K562 (cell line): ENCODE results near the gene HDAC5. TPM values are rescaled to one million over a fixed set of nuclear protein-coding genes. Genes with fewer than 3 reads are reported as not detected.

Experiments
- ATF1 ChIP-seq, 2 experiments: fragments of 450-650 bp in 1 of 2; IDR thresholded peaks; 2 replicates each; pipeline ENCODE4 v1.6.1; 2016; ENCODE audit warnings: missing compliant biosample characterization in 1 of 2, missing genetic modification characterization in 1 of 2
- CREM ChIP-seq: IDR thresholded peaks from 2 replicates; pipeline ENCODE4 v1.6.1; 2014; ENCODE audit warnings: antibody characterized with exemption, low read depth
- JUN ChIP-seq, 2 experiments: sonication (generic) in 1 of 2; formaldehyde crosslinking in 1 of 2; IDR thresholded peaks; 2 replicates each; pipeline versions ENCODE4 v1.6.1 to v1.8.0; 2012 to 2022; ENCODE audit warnings: borderline replicate concordance in 2 of 2, mild to moderate bottlenecking in 2 of 2, improper control_type of control experiment in 1 of 2, low read depth in 1 of 2, low read length in 1 of 2, missing genetic modification reagents in 1 of 2
- KLF16 ChIP-seq: IDR thresholded peaks from 2 replicates; pipeline ENCODE4 v1.6.1; 2016; ENCODE audit warnings: antibody characterized with exemption
- PCBP1 ChIP-seq: fragments of 200-400 bp; formaldehyde crosslinking; IDR thresholded peaks from 2 replicates; pipeline ENCODE4 v1.6.1; 2018; ENCODE audit warnings: mild to moderate bottlenecking, low read depth, low read length; ENCODE audit not compliant: poor library complexity, severe bottlenecking
- POLR2AphosphoS5 ChIP-seq: IDR thresholded peaks from 2 replicates; pipeline ENCODE4 v1.6.1; 2011; ENCODE audit warnings: mild to moderate bottlenecking, low read depth, low read length, moderate library complexity; ENCODE audit not compliant: control insufficient read depth, insufficient read depth
- RFX5 ChIP-seq: IDR thresholded peaks from 2 replicates; pipeline ENCODE4 v1.6.1; 2011; ENCODE audit warnings: low read depth, mild to moderate bottlenecking, improper control_type of control experiment, low read length
- SAFB ChIP-seq: fragments of 200-400 bp; formaldehyde crosslinking; IDR thresholded peaks from 2 replicates; pipeline ENCODE4 v1.6.1; 2017; ENCODE audit warnings: low read depth, low read length, borderline replicate concordance
- TRIM24 ChIP-seq, 2 experiments: fragments of 450-650 bp; IDR thresholded peaks; 2 replicates each; pipeline ENCODE4 v1.6.1; 2016
- USF1 ChIP-seq: sonication (generic); formaldehyde crosslinking; IDR thresholded peaks from 2 replicates; pipeline ENCODE4 v1.9.0; 2022; ENCODE audit warnings: mild to moderate bottlenecking, missing genetic modification reagents
- ZKSCAN3 ChIP-seq: fragments of 250-450 bp; sonication (Bioruptor Pico); IDR thresholded peaks from 2 replicates; pipeline ENCODE4 v1.4.0; 2020
- ZNF584 ChIP-seq: fragments of 200-800 bp; sonication (Bioruptor generic); IDR thresholded peaks from 2 replicates; pipeline ENCODE4 v1.6.1; 2016; ENCODE audit warnings: low read depth, mild to moderate bottlenecking, missing genetic modification characterization, missing compliant biosample characterization
- ZNF764 ChIP-seq: fragments of 250-450 bp; sonication (Bioruptor Pico); IDR thresholded peaks from 2 replicates; pipeline ENCODE4 v1.4.0; 2020; ENCODE audit warnings: low read depth, mild to moderate bottlenecking, moderate library complexity
- ZNF785 ChIP-seq: fragments of 250-450 bp; sonication (Bioruptor Pico); IDR thresholded peaks from 2 replicates; pipeline ENCODE4 v1.4.0; 2020; ENCODE audit warnings: mild to moderate bottlenecking
- polyA plus RNA-seq, 8 experiments: library from polyadenylated mRNA; depleted of rRNA in 4 of 8; stranded (reverse) in 5 of 8; unstranded in 3 of 8; fragments of >200 nt; fragmentation: Nextera tagmentation in 2 of 8; fragmentation: Illumina TruSeq in 1 of 8; extraction: Ambion mirVana in 2 of 8; extraction: Trizol in 1 of 8; gene quantifications; 2 replicates each; pipeline versions ENCODE4 v1.2.1 to v1.2.3, GENCODE V29; 2011 to 2014; ENCODE audit warnings: inconsistent platforms in 1 of 8, missing spikeins in 1 of 8
- total RNA-seq, 7 experiments: library from RNA; depleted of rRNA in 6 of 7; stranded (reverse); fragments of >200 nt in 6 of 7; fragmentation: Illumina TruSeq in 2 of 7; extraction: Trizol in 2 of 7; gene quantifications; 2 replicates each; pipeline versions ENCODE4 v1.2.1 to v1.2.3, GENCODE V29; 2011 to 2021; ENCODE audit warnings: low replicate concordance in 1 of 7
- TF ChIP-seq, protein P1 (sequence below): fragments of 250-450 bp; sonication (Bioruptor Pico); IDR thresholded peaks from 2 replicates; pipeline ENCODE4 v1.4.0; 2020; ENCODE audit warnings: mild to moderate bottlenecking, moderate library complexity, borderline replicate concordance
- TF ChIP-seq, protein P2 (sequence below): fragments of 450-650 bp; IDR thresholded peaks from one replicate; pipeline ENCODE4 v1.6.1; 2018; ENCODE audit warnings: mild to moderate bottlenecking, moderate library complexity; ENCODE audit not compliant: partially characterized antibody
- TF ChIP-seq, protein P3 (sequence below): sonication (generic); formaldehyde crosslinking; IDR thresholded peaks from 2 replicates; pipeline ENCODE4 v1.8.1; 2023; ENCODE audit warnings: mild to moderate bottlenecking, missing genetic modification reagents
- TF ChIP-seq, protein P4 (sequence below): fragments of 450-650 bp; IDR thresholded peaks from 2 replicates; pipeline ENCODE4 v1.6.1; 2018; ENCODE audit warnings: mild to moderate bottlenecking, low read depth; ENCODE audit not compliant: partially characterized antibody

Gene HDAC5
- total and polyA plus RNA-seq, 9 of the 15 experiments (the other 6 are each of a cell fraction or from before 2014, with no cell fraction given), result 0.45 to 26.2 (median 16.4) TPM

DNA sequence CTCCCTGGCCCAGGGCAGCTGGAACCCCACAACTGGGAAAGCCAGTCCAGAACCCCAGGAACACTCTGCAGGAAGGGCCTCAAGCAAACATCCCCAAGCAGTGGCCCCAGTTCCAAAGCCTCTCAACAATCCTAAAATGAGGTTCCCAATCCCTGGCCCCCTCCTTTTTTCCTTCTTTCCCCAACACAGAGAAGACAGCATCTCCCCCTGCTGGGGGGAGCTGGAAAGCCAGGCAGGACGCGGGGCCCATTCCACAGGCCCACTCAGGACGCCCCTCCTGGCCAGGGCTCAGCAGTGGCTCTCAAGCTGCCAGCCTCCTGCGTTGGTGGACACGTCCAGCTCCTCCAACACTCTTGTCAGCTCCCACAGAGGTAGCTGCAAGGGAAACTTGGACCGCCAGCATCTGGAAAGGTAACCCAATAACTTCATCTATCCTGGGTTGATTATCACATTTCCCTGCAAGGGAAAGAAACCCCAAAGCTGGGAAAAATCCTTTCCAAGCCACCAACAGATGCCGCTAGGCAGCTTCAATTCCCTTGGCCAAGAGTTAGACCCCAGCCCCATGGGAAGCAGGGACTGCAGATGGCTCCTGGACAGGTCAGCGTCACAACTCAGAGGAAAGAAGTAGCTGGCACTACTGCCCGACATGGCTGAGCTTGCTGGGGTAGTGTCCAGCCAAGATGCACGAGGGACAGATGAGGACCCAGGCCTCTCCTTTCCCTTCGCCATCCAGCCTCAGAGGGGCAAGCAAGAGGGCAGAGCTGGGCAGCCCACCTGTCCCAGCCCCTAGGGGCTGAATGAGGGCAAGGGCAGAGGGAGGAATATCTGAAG, 7.6 kb downstream of the HDAC5 start (continued):
- TF ChIP-seq, protein P1, sequence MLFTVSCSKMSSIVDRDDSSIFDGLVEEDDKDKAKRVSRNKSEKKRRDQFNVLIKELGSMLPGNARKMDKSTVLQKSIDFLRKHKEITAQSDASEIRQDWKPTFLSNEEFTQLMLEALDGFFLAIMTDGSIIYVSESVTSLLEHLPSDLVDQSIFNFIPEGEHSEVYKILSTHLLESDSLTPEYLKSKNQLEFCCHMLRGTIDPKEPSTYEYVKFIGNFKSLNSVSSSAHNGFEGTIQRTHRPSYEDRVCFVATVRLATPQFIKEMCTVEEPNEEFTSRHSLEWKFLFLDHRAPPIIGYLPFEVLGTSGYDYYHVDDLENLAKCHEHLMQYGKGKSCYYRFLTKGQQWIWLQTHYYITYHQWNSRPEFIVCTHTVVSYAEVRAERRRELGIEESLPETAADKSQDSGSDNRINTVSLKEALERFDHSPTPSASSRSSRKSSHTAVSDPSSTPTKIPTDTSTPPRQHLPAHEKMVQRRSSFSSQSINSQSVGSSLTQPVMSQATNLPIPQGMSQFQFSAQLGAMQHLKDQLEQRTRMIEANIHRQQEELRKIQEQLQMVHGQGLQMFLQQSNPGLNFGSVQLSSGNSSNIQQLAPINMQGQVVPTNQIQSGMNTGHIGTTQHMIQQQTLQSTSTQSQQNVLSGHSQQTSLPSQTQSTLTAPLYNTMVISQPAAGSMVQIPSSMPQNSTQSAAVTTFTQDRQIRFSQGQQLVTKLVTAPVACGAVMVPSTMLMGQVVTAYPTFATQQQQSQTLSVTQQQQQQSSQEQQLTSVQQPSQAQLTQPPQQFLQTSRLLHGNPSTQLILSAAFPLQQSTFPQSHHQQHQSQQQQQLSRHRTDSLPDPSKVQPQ (CRISPR knock-in tag), result no peak
- no peak for TF ChIP-seq ZNF764
- no peak for TF ChIP-seq RFX5
- TF ChIP-seq ZKSCAN3, result no peak
- TF ChIP-seq ATF1 (CRISPR knock-in tag; IDR thresholded peaks at IDR 0.05), result no peak
- TF ChIP-seq ATF1 (tag; IDR thresholded peaks at IDR 0.05), result peak; percentile 20; the same call in 1 of the 2 replicates
- 0 out of 2 replicates have a peak, but pooled peaks have one; percentile 39 for TF ChIP-seq KLF16
- peak; percentile 82; the same call in 1 of the 2 replicates for TF ChIP-seq SAFB
- TF ChIP-seq, protein P2, sequence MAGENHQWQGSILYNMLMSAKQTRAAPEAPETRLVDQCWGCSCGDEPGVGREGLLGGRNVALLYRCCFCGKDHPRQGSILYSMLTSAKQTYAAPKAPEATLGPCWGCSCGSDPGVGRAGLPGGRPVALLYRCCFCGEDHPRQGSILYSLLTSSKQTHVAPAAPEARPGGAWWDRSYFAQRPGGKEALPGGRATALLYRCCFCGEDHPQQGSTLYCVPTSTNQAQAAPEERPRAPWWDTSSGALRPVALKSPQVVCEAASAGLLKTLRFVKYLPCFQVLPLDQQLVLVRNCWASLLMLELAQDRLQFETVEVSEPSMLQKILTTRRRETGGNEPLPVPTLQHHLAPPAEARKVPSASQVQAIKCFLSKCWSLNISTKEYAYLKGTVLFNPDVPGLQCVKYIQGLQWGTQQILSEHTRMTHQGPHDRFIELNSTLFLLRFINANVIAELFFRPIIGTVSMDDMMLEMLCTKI, result no peak
- TF ChIP-seq CREM, result no peak
- no peak for TF ChIP-seq USF1
- TF ChIP-seq TRIM24 (IDR thresholded peaks at IDR 0.05), result no peak
- TF ChIP-seq PCBP1, result no peak
- no peak for TF ChIP-seq ZNF785 (CRISPR knock-in tag)
- no peak for TF ChIP-seq ZNF584 (CRISPR knock-in tag)
- no peak for TF ChIP-seq JUN (IDR thresholded peaks at IDR 0.05; ENCODE audit: borderline replicate concordance, low read depth, low read length)
- TF ChIP-seq JUN (CRISPR knock-in tag; IDR thresholded peaks at IDR 0.05; ENCODE audit: borderline replicate concordance), result no peak
- TF ChIP-seq, protein P3, sequence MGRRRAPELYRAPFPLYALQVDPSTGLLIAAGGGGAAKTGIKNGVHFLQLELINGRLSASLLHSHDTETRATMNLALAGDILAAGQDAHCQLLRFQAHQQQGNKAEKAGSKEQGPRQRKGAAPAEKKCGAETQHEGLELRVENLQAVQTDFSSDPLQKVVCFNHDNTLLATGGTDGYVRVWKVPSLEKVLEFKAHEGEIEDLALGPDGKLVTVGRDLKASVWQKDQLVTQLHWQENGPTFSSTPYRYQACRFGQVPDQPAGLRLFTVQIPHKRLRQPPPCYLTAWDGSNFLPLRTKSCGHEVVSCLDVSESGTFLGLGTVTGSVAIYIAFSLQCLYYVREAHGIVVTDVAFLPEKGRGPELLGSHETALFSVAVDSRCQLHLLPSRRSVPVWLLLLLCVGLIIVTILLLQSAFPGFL, result no peak
- TF ChIP-seq, protein P4, sequence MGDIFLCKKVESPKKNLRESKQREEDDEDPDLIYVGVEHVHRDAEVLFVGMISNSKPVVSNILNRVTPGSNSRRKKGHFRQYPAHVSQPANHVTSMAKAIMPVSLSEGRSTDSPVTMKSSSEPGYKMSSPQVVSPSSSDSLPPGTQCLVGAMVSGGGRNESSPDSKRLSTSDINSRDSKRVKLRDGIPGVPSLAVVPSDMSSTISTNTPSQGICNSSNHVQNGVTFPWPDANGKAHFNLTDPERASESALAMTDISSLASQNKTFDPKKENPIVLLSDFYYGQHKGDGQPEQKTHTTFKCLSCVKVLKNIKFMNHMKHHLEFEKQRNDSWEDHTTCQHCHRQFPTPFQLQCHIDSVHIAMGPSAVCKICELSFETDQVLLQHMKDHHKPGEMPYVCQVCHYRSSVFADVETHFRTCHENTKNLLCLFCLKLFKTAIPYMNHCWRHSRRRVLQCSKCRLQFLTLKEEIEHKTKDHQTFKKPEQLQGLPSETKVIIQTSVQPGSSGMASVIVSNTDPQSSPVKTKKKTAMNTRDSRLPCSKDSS, result no peak
- TF ChIP-seq POLR2AphosphoS5, result no peak
